Adrenal gland (tissue), 5 donors: ENCODE data around the gene YY1.

Experiments
- POLR2A ChIP-seq, 2 donors: fragments of 450-650 bp; IDR thresholded peaks; one replicate each; pipeline ENCODE4 v1.6.1; 2017; ENCODE audit warnings: antibody characterized with exemption in 2 of 2, mild to moderate bottlenecking in 2 of 2, moderate library complexity in 1 of 2
- TF ChIP-seq, protein P1 (sequence below), 6 experiments: fragments of 450-650 bp in 4 of 6; fragments of 200-600 bp in 2 of 6; sonication (generic) in 1 of 6; IDR thresholded peaks; 1 replicate in 5 of 6; 2 replicates in 1 of 6; pipeline versions ENCODE4 v1.5.1 to v1.8.0; 2016 to 2021; ENCODE audit warnings: antibody characterized with exemption in 6 of 6, mild to moderate bottlenecking in 2 of 6, moderate library complexity in 1 of 6
- donor health status: DM: no; HTN: no; CAD: no.

GRCh38 chr14:100304825-100305323 is 65.9 kb downstream of the YY1 start:
- TF ChIP-seq, protein P1, sequence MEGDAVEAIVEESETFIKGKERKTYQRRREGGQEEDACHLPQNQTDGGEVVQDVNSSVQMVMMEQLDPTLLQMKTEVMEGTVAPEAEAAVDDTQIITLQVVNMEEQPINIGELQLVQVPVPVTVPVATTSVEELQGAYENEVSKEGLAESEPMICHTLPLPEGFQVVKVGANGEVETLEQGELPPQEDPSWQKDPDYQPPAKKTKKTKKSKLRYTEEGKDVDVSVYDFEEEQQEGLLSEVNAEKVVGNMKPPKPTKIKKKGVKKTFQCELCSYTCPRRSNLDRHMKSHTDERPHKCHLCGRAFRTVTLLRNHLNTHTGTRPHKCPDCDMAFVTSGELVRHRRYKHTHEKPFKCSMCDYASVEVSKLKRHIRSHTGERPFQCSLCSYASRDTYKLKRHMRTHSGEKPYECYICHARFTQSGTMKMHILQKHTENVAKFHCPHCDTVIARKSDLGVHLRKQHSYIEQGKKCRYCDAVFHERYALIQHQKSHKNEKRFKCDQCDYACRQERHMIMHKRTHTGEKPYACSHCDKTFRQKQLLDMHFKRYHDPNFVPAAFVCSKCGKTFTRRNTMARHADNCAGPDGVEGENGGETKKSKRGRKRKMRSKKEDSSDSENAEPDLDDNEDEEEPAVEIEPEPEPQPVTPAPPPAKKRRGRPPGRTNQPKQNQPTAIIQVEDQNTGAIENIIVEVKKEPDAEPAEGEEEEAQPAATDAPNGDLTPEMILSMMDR (IDR thresholded peaks at IDR 0.05): no peak
- TF ChIP-seq POLR2A (IDR thresholded peaks at IDR 0.05): peak in 1 of 2 donors; percentile 52
